B cell (primary cell): ENCODE data around the gene ATP8A1. TPM values are rescaled to one million over a fixed set of nuclear protein-coding genes. Genes with fewer than 3 reads are reported as not detected.

Source experiments
- ATAC-seq: fragments of 200-7000 bp; cut with Tn5 transposase; one replicate; pipeline ENCODE4 v1.10.0; 2021; ENCODE audit warnings: low read depth, mild to moderate bottlenecking, moderate number of reproducible peaks, moderate library complexity
- CTCF ChIA-PET: fragments of 350-600 bp; sonication (Branson Sonifier 250); formaldehyde crosslinking; loops from one replicate; lab custom pipeline; 2021; ENCODE audit warnings: antibody characterized with exemption, inconsistent platforms; lab: Charles Lee
- POLR2A ChIA-PET: fragments of 350-600 bp; sonication (Branson Sonifier 250); formaldehyde crosslinking; loops from one replicate; lab custom pipeline; 2021; ENCODE audit warnings: antibody characterized with exemption; lab: Charles Lee
- DNase-seq: peaks from one replicate; pipeline ENCODE4 v3.0.0; 2013
- H2AFZ ChIP-seq: 2 replicates; pipeline ENCODE4 v1.6.1; 2012; ENCODE audit warnings: mild to moderate bottlenecking, low read depth, low read length; ENCODE audit not compliant: insufficient read depth, poor library complexity, severe bottlenecking
- H3K27ac ChIP-seq, 2 donors: 1 replicate in 1 of 2; 2 replicates in 1 of 2; pipeline ENCODE4 v1.5.1; 2012 to 2013; ENCODE audit warnings: low read length in 2 of 2, mild to moderate bottlenecking in 2 of 2, moderate library complexity in 1 of 2
- H3K27me3 ChIP-seq, 4 experiments: fragments of 200-600 bp in 1 of 4; sonication (generic) in 1 of 4; replicated peaks in 1 of 4; 1 replicate in 2 of 4; 2 replicates in 2 of 4; pipeline versions ENCODE4 v1.6.1 to v1.7.0; 2013 to 2016; ENCODE audit warnings: low read length in 3 of 4, mild to moderate bottlenecking in 2 of 4, mixed read lengths in 1 of 4, moderate library complexity in 1 of 4; ENCODE audit not compliant: insufficient read depth in 4 of 4, control insufficient read depth in 3 of 4; ENCODE audit errors: control extremely low read depth in 1 of 4
- H3K36me3 ChIP-seq, 2 experiments: replicated peaks in 1 of 2; 1 replicate in 1 of 2; 2 replicates in 1 of 2; pipeline versions ENCODE4 v1.6.1 to v1.7.1; 2013; ENCODE audit warnings: low read length in 1 of 2; ENCODE audit not compliant: insufficient read depth in 2 of 2, control insufficient read depth in 1 of 2; ENCODE audit errors: control extremely low read depth in 1 of 2, extremely low read depth in 1 of 2
- H3K4me1 ChIP-seq, 2 donors: fragments of 200-600 bp in 1 of 2; sonication (generic) in 1 of 2; 1 replicate in 1 of 2; 2 replicates in 1 of 2; pipeline versions ENCODE4 v1.5.1 to v1.6.1; 2013 to 2017; ENCODE audit warnings: low read length in 2 of 2; ENCODE audit not compliant: control insufficient read depth in 2 of 2, insufficient read depth in 2 of 2
- H3K4me2 ChIP-seq: replicated peaks from 2 replicates; pipeline ENCODE3; 2012; ENCODE audit warnings: mild to moderate bottlenecking, low read depth, low read length; ENCODE audit not compliant: poor library complexity, severe bottlenecking
- H3K4me3 ChIP-seq, 5 experiments: fragments of 200-600 bp in 1 of 5; sonication (generic) in 1 of 5; 1 replicate in 3 of 5; 2 replicates in 2 of 5; pipeline versions ENCODE4 v1.5.1 to v1.7.0; 2011 to 2016; ENCODE audit warnings: low read length in 4 of 5, mild to moderate bottlenecking in 4 of 5, low read depth in 2 of 5, control low read depth in 1 of 5, moderate library complexity in 1 of 5; ENCODE audit not compliant: insufficient read depth in 1 of 5; ENCODE audit errors: control extremely low read depth in 1 of 5, extremely low read depth in 1 of 5
- H3K79me2 ChIP-seq: fragments of 200-600 bp; sonication (generic); one replicate; pipeline ENCODE4 v1.6.0; 2016; ENCODE audit warnings: low read length; ENCODE audit not compliant: control insufficient read depth, insufficient read depth
- H3K9ac ChIP-seq: fragments of 200-600 bp; sonication (generic); 2 replicates; pipeline ENCODE4 v1.6.1; 2017; ENCODE audit warnings: mild to moderate bottlenecking, low read length, moderate library complexity
- H3K9me3 ChIP-seq, 3 donors: one replicate each; pipeline versions ENCODE4 v1.6.1 to v1.7.1; 2013; ENCODE audit warnings: low read length in 2 of 3; ENCODE audit not compliant: control insufficient read depth in 2 of 3, insufficient read depth in 1 of 3; ENCODE audit errors: control extremely low read depth in 1 of 3
- H4K20me1 ChIP-seq: 2 replicates; pipeline ENCODE4 v1.6.0; 2012; ENCODE audit warnings: mild to moderate bottlenecking, low read length; ENCODE audit not compliant: insufficient read depth, control insufficient read depth, poor library complexity, severe bottlenecking
- H3K27ac Mint-ChIP-seq: one replicate; pipeline ENCODE4 v1.8.0; 2021; ENCODE audit warnings: mixed read lengths
- H3K27me3 Mint-ChIP-seq: one replicate; pipeline ENCODE4 v1.8.0; 2021; ENCODE audit warnings: mixed read lengths
- H3K4me1 Mint-ChIP-seq: one replicate; pipeline ENCODE4 v1.8.0; 2021; ENCODE audit warnings: mixed read lengths
- H3K4me3 Mint-ChIP-seq: one replicate; pipeline ENCODE4 v1.8.0; 2021; ENCODE audit warnings: mixed read lengths
- H3K9me3 Mint-ChIP-seq: one replicate; pipeline ENCODE4 v1.8.0; 2022; ENCODE audit warnings: mixed read lengths; ENCODE audit not compliant: insufficient read depth
- CTCF ChIP-seq: fragments of 200-600 bp; IDR thresholded peaks from one replicate; pipeline ENCODE4 v1.8.0; 2022; ENCODE audit warnings: antibody characterized with exemption, mild to moderate bottlenecking
- EZH2 ChIP-seq: IDR thresholded peaks from 2 replicates; pipeline ENCODE4 v1.6.1; 2012; ENCODE audit warnings: borderline replicate concordance, low read depth, mild to moderate bottlenecking, moderate library complexity, low read length; ENCODE audit not compliant: insufficient read depth, poor library complexity, severe bottlenecking
- WGBS: methylation state at CpG from one replicate; pipeline ENCODE4 v1.1.5; 2013; ENCODE audit warnings: missing lambda C conversion rate; ENCODE audit not compliant: insufficient coverage; 5-methylcytosine and 5-hydroxymethylcytosine counted together
- intact Hi-C: fragments of 100-400 bp; cut with micrococcal nuclease; formaldehyde crosslinking; loops from one replicate; pipeline ENCODE4 v1.10.0; 2022
- polyA plus RNA-seq: library from polyadenylated mRNA; depleted of rRNA; stranded (reverse); fragments of >200 nt; gene quantifications from 2 replicates; pipeline ENCODE4 v1.2.3, GENCODE V29; 2012
- total RNA-seq, 2 donors: library from RNA; stranded (reverse); fragments of 120-200 nt in 1 of 2; gene quantifications; 1 replicate in 1 of 2; 2 replicates in 1 of 2; pipeline versions ENCODE4 v1.2.3 to v1.2.4, GENCODE V29; 2013 to 2022

Gene ATP8A1
- total and polyA plus RNA-seq, 2 donors (not counting 1 experiment from before 2014, with no cell fraction given) = 28.7 to 51.8 TPM

- Mint-ChIP-seq H3K27ac (no peak overlapping the region), H3K4me3 (no peak overlapping the region), H3K9me3 (no peaks in the 10 kb centered on the region), H3K4me1 (peaks cover 13% of the 10 kb centered on the region), H3K27me3 (no peaks in the 10 kb centered on the region)
- no peak overlapping the region for H3K4me3 ChIP-seq
- intact Hi-C loops = no loop called here
- ChIA-PET POLR2A (no interaction called here), CTCF (no interaction called here)
- ATAC-seq (no peak), DNase-seq (no peak)
- H3K4me1 ChIP-seq = peaks cover 0 to 4% of the 10 kb centered on the region in 2 donors
- H3K27me3 ChIP-seq = no peaks in the 10 kb centered on the region
- peaks cover 10 to 22% of the 10 kb centered on the region in 2 experiments for H3K36me3 ChIP-seq
- no peak overlapping the region for H3K27ac ChIP-seq
- H2AFZ ChIP-seq = no peak overlapping the region
- H3K4me2 ChIP-seq = no peak overlapping the region
- no peak overlapping the region for H3K9ac ChIP-seq
- WGBS = 87% methylated on average over 5 of the region's 7 CpGs
- H3K9me3 ChIP-seq = no peaks in the 10 kb centered on the region
- TF ChIP-seq CTCF (no peak), EZH2 (no peak)
- H4K20me1 ChIP-seq = no peaks in the 10 kb centered on the region
- no peaks in the 10 kb centered on the region for H3K79me2 ChIP-seq
Measured at GRCh38 chr4:42492962-42493361, 163.9 kb downstream of the ATP8A1 start.

GRCh38 chr4:42490015-42490414 is 166.9 kb downstream of the ATP8A1 start:
- no peak overlapping the region for H3K4me3 Mint-ChIP-seq
- H3K4me1 Mint-ChIP-seq = peaks cover 13% of the 10 kb centered on the region
- H3K4me2 ChIP-seq = no peak overlapping the region
- peaks cover 10 to 16% of the 10 kb centered on the region in 2 experiments for H3K36me3 ChIP-seq
- H3K4me3 ChIP-seq = no peak overlapping the region
- ATAC-seq = no peak
- no peak for TF ChIP-seq EZH2
- peaks cover 0 to 4% of the 10 kb centered on the region in 2 donors for H3K4me1 ChIP-seq
- H3K27ac Mint-ChIP-seq = no peak overlapping the region
- intact Hi-C loops = no loop called here
- ChIA-PET CTCF (no interaction called here), POLR2A (no interaction called here)
- H4K20me1 ChIP-seq = no peaks in the 10 kb centered on the region
- WGBS = 72% methylated on average over 2 of the region's 3 CpGs
- no peak overlapping the region for H2AFZ ChIP-seq
- no peak for DNase-seq
- no peaks in the 10 kb centered on the region for H3K27me3 ChIP-seq
- H3K9ac ChIP-seq = no peak overlapping the region
- H3K27me3 Mint-ChIP-seq = no peaks in the 10 kb centered on the region
- no peak overlapping the region for H3K27ac ChIP-seq
- no peaks in the 10 kb centered on the region for H3K9me3 ChIP-seq
- no peaks in the 10 kb centered on the region for H3K9me3 Mint-ChIP-seq
- no peaks in the 10 kb centered on the region for H3K79me2 ChIP-seq
